Adrenal gland (tissue), 5 donors: ENCODE data around the gene MAP3K14.

Experiments
- POLR2A ChIP-seq, 2 donors: fragments of 450-650 bp; IDR thresholded peaks; one replicate each; pipeline ENCODE4 v1.6.1; 2017; ENCODE audit warnings: antibody characterized with exemption in 2 of 2, mild to moderate bottlenecking in 2 of 2, moderate library complexity in 1 of 2
- TF ChIP-seq, protein P1 (sequence below), 6 experiments: fragments of 450-650 bp in 4 of 6; fragments of 200-600 bp in 2 of 6; sonication (generic) in 1 of 6; IDR thresholded peaks; 1 replicate in 5 of 6; 2 replicates in 1 of 6; pipeline versions ENCODE4 v1.5.1 to v1.8.0; 2016 to 2021; ENCODE audit warnings: antibody characterized with exemption in 6 of 6, mild to moderate bottlenecking in 2 of 6, moderate library complexity in 1 of 6
- donor health status: DM: no; HTN: no; CAD: no.

DNA sequence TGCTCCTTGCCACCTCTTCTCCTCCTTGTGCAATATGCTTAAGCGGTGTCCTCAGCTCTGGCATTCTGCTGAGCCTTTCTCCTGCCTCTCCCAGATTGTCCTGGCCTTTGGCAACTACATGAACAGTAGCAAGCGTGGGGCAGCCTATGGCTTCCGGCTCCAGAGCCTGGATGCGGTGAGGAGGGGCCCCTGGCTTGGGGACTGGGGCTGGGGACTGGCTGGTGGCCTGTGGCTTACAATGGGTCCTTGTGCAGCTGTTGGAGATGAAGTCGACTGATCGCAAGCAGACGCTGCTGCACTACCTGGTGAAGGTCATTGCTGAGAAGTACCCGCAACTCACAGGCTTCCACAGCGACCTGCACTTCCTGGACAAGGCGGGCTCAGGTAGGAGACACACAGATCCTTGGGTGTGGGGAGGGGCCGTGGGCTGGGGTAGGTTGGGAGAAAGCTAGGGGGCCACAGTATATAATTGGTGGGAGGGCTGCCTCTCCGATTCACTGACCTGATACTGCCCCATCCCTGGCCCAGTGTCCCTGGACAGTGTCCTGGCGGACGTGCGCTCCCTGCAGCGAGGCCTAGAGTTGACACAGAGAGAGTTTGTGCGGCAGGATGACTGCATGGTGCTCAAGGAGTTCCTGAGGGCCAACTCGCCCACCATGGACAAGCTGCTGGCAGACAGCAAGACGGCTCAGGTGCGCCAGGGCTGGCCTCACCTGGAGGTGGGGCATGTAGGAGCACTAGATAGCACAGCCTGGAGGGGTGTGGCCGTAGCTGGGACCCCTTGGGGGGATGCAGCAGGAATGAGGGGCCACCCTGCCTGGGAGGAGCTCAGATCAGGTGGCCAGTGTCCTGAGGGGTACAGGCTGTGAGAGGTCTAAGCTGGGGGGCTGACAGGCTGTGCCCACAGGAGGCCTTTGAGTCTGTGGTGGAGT, 71.8 kb downstream of the MAP3K14 start:
- TF ChIP-seq, protein P1, sequence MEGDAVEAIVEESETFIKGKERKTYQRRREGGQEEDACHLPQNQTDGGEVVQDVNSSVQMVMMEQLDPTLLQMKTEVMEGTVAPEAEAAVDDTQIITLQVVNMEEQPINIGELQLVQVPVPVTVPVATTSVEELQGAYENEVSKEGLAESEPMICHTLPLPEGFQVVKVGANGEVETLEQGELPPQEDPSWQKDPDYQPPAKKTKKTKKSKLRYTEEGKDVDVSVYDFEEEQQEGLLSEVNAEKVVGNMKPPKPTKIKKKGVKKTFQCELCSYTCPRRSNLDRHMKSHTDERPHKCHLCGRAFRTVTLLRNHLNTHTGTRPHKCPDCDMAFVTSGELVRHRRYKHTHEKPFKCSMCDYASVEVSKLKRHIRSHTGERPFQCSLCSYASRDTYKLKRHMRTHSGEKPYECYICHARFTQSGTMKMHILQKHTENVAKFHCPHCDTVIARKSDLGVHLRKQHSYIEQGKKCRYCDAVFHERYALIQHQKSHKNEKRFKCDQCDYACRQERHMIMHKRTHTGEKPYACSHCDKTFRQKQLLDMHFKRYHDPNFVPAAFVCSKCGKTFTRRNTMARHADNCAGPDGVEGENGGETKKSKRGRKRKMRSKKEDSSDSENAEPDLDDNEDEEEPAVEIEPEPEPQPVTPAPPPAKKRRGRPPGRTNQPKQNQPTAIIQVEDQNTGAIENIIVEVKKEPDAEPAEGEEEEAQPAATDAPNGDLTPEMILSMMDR (IDR thresholded peaks at IDR 0.05) = no peak
- TF ChIP-seq POLR2A (IDR thresholded peaks at IDR 0.05) = no peak
